GM18502 (cell line): Measurements from ENCODE around the gene HTR5A.

Source experiments
- ATAC-seq: cut with Tn5 transposase; IDR thresholded peaks from one replicate; pipeline ENCODE4 v1.9.1; 2021; ENCODE audit warnings: mild to moderate bottlenecking; ENCODE audit not compliant: unreplicated experiment, poor library complexity

Gene HTR5A

DNA sequence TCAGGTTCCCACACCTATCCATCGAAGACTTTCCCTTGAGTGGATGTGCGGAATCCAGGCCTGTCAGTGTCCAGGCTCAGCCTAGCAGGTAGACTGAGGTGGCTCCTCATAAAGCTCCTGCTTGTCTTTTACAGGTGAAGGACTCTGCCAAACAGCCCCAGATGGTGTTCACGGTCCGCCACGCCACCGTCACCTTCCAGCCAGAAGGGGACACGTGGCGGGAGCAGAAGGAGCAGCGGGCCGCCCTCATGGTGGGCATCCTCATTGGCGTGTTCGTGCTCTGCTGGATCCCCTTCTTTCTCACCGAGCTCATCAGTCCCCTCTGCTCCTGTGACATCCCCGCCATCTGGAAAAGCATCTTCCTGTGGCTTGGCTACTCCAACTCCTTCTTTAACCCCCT lies 13.9 kb downstream of the HTR5A start:
- ATAC-seq: no peak

DNA sequence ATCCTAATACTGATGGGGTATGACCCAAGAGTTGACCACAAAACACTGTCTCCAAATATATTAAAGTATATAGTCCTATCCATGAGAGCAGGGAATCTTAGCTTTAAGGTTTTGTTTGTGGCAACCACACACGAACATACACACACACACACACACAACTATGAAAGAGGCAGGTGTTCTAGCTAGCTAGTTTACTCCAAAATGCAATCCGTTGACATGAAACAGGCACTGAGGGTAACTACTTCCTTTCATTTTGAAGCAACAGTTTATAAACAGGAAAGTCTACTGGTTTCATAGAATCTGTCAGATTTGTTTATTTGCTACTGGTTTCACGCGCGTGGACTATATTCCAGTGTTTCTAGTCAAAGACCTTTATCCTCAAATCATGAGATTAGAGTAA lies 14.8 kb downstream of the HTR5A start:
- ATAC-seq: no peak

DNA sequence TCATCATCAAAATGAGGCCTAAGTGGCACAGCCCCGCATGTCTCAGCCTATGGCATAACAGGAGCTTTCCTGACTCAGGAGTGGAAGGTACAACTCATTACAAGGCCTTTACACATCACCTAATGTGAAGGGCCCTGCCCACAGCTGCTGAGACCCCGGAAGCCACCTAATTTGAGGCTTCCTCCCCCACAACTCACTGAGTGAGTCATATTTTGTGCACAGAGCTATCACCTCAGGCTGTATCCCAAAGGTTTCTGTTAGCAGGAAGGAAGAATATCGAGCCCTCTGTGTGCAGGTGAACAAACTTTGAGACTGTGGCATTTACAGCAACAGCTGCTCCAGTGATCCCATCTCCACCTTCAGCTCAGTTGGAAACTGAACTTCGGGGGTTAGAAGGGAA lies 20.6 kb downstream of the HTR5A start:
- no peak for ATAC-seq

DNA sequence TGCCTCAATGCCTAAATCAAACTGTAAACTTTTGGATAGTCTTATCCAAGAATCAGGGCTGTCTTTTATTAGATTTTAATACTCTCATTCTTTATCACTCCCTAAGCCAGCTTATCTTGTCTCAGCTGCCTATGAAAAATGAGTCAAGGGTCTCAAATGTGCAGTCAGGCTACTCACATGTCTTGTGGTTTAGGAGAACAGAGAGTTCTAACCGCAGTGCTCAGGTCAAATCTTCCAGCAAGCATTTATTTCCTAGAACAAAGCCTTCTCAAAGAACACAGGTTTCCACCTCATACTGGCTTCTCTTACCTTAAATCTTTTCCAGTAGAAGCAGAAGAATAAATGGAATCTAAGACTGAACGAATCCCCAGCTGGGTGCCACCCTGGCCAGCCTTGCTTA lies 23.5 kb downstream of the HTR5A start:
- no peak for ATAC-seq

DNA sequence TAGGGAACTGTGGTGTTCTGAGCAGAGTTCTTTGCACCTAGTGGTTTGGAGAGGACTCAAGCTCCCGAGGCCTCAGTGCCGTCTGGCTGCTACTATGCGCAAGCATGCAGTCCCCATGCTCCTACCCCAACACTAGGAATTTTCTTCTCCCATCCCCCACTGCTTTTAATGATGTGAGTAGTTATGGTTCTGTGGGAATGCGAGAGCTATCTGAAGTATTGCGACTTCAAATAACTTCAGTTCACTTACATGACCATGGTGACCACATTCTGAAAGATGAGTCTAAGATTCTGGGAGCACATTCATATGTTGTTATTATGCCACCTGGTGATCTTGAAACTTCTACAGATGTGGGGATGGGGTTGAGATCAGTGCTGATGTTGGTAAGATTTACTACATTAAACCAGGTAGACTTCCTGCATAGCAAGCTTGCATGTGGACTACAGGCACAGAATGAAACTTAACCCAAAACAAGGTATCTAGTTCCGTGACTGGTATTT lies 24.6 kb downstream of the HTR5A start:
- ATAC-seq: no peak

DNA sequence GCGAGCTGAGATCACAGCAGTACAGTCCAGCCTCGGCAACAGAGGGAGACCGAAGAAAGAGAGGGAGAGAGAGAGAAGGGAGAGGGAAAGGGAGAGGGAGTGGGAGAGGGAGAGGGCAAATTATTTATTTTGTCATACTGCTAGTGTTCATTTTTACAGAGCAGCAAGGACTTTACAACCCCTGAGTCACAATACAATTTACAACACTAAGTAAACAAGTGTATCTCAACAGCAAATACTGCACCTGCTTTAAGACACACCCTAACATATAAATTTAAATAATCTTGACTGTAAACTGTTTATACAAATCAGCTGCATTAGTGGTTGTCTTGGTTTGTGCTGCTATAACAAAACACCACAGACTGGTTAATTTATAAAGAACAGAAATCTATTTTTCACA lies 27.2 kb downstream of the HTR5A start:
- no peak for ATAC-seq

DNA sequence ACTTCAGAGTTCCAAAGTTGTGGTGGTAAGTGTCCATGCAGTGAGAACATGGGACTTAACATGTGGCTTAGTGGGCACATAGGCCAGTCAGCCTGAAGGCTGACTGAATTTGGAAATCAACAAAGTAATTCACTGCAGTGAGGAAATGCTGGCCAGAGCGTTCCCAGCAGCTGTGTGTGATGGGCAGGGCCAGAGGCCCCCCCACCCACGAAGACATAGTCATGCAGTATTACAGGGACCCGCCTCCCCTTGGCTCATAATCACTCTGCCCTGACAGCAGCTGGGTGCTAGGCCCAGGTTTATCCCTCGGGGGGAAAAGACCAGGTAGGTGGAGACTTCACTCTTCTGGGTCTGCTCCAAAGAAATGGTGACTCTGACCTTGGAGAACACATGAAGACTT lies 33.7 kb downstream of the HTR5A start:
- no peak for ATAC-seq

DNA sequence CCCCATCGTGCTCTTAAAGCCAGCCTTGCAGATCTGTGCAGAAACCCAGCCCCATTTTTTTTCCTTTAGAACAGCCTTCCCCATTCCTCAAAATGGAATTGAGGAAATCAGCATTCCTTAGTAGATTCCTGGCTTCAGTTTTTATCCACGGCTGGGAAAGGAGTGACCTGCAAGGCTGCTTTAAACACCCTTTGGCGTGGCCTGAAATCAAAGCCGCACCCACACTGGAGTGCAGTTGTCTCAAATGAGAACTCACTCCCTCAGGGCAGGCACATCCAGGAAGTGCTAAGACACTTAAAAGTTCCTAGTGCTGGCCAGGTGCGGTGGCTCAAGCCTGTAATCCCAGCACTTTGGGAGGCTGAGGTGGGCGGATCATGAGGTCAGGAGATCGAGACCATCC lies 34.8 kb downstream of the HTR5A start:
- ATAC-seq: no peak

DNA sequence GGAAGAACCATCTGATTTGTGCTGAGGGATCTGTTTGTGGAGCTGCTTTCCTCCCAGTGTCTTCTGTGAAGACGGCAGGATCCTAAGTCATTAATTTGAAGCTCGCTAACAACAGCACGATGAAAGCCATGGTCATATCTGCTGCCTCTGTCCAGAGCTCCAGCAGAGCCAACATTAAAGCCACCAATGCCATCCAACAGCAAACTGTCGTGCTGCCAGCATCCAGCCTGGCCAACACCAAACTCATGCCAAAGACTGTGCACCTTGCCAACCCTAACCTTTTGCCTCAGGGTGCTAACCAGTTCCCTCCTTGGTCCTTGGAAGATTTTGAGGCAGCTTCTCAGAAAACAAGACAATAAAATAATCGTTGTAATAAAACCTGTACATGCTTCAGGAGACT lies 36.2 kb downstream of the HTR5A start:
- no peak for ATAC-seq

DNA sequence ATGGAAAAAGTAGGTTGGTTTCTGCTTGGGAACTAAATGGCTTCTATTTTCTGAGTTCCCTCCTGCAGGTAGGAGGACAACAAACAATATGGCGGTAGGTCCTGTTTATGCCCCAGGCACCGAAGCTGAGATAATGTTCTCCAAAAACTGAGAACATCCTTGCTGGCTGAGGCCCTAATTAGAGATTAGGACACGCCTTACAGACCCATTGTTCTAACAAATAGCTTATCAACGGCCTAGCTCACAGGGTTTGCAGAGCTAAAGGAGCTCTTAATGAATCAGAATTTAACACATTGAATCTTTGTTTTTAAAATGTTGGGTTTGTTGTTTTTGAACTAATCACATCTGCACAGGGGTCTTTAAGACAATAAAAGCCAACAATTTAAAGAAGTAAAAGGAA lies 37.0 kb downstream of the HTR5A start:
- ATAC-seq: no peak

DNA sequence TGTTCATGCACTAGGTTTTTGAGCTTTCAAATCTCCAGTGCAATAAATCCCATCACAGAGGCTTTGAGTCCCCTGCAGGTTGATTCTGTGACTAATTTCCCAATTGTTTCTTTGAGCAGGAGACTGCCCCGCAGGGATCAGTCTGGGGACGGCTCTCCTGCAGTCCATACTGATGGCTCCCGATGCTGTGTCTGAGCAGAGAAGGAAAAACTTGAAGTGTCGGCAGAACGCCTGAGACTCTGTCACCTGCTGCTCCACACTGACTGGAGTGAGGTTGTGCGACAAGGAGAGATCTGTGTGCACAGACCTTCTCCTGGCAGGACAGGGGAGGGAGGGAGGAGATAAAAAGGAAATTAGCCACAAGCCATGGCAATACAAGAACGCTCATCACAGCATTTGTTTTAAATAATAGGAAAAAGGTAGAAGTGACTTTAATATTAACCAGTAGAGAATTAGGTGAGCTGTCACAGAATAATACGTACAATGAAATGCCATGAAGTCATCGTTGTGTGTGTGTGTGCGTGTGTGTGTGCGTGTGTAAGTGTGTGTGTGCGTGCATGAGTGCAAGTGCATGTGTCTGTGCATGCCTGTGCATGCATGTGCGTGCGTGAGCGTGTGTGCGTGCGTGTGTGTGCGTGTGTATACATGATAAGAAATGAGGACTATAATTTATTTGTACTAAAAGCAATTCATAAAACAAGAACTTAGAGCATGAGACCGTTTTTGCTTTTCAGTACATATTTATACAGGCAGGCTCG lies 38.2 kb downstream of the HTR5A start:
- no peak for ATAC-seq

DNA sequence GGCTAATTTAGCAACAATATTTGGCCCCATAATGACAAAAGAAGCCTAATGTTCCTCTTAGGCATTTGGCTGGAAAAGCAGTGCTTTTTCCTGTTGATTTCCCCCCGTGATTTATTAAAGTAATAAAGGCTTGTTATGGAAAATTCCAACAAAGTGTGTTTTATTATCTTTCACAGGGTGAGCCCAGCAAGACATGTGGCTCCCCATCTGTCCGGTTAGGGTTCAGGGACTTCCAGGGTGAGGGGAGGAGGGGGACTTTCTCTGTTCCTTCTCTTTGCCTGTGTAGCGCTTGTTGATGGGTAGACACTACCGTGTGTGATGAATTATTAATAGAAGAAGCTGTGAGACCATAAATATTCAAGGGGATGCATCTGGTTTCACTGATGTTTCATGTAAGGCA lies 39.0 kb downstream of the HTR5A start:
- ATAC-seq: no peak

DNA sequence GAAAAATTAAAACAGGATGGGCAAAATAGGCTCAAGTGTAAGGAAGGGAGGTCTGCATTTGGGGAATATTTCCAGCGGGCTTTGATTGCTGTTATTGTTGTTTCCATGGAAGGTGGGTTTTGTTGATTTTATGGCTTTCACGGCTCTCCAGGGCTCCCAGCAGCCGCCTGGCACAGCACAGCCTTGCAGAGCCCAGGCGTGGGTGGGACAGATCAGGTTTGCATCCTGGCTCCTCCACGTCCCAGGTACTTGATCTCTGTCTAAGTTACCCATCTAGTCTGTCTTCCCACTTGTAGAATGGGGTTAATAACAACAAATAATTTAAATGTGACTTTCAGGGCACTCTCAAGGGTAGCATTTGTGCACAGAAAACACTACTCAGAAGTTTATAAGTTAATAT lies 45.2 kb downstream of the HTR5A start:
- no peak for ATAC-seq

DNA sequence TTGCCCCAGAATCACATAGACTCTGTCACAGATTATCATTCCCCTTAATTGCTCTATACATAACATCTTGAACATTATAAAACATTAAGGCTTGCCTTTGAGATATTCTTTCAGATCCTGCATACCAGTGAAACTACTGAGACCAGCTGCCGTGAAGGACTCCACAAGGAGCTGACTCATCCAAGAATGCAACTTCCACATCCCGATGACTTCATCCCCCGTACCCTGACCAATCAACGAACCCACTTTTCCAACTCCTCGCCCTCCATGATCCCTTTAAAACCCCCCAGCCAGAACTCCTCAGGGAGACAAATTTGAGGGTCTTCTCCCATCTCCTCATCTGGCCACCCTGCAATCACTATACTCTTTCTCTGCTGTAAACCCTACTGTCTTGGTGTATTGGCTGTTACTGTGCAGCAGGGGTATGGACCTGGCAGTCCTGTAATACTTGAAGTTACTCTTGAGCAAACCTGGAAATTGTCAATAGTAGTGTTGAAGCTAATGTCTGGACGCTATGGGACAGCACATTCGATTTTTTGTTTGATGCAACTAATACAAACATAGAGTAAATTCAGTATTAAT lies 49.8 kb downstream of the HTR5A start:
- no peak for ATAC-seq

DNA sequence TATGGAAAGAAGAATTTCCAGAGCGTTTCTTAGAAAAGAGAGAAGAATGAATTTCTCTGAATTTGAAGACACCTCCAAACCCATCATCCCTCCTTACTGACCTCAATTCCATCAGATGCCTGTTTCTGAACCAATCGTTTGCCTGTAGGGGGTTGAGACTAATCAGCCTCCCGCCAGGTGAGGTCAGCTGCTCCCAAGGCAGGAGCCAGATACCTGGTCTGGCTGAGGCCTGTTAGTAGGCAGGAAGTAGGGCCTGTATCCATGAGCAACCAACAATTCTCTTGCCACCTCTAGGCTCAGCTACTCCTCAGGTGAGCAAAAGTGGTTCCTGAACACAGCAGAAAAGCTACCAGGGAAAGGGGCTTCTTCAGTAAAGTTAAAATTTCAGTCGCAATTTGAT lies 50.3 kb downstream of the HTR5A start:
- no peak for ATAC-seq

DNA sequence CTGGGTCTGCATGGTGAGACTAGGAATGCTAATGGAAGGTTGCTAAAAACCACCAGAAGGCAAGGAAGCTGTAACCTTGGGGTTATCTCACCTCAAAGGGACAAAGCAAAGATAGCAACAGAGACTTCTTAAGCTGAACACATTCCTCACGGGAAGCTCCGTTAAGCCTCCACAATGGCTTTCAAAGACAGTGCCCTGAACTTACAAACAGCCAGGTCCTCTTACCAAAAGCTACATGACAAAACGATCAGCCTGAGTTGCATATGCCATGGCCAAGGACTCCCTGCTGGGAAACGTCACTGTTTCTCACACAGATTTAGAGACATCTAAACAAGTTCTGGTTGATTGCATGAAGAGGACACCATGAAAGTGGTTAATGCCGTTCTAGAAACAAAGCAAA lies 52.7 kb downstream of the HTR5A start:
- no peak for ATAC-seq

DNA sequence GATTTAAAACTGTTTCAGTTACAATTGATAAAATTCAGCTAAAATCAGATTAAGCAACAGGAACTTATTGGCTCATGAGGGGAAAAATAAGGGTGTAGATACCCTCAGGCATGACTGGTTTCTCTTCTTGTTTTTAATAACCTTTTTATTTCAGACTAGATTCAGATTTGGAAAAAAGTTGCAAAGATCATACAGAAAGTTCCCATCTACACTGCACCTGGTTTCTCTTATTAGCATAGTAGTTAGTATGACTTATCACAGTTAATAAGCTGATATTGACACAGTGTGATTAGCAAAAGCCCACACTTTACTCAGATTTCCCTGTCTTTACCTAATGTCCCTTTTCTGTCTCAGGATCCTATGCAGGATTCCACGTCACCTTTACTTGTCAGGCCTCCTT lies 53.3 kb downstream of the HTR5A start:
- ATAC-seq: no peak

DNA sequence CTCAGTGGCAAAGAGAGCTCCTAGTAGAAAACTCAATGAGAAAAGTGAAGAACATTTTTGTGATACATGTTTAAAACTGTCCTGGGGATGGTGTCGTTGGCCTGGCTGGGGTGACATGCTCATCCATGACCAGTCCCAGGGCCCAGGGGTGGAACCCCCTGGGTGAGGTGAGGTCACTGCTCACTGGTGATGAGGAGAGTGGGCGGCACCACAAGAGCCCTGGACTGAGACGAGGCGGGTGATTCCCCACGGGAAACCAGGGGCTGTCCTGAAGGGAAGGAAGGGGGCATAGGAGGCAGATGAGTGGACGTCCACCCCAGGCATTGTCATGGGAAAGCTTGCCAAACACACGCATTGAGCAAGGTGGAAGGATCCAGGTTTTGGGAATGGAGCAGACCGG lies 54.6 kb downstream of the HTR5A start:
- ATAC-seq: no peak

DNA sequence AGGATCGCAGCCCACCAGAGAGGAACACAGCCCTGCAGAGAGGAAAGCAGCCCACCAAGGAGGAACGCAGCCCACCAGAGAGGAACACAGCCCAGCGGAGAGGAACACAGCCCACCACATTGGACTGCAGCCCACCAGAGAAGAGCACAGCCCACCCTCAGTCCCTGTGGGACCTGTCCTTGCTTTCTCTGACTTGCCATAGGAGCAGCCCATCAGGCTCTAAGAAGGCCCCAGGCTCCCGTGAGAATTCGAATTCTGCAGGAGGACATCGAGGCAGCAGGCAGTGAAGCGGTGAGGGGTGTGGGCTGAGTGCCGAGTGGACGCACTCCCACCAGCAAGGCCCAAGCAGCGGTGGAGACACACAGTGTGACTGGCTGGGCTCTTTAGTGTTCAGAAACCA lies 59.1 kb downstream of the HTR5A start:
- ATAC-seq: no peak

DNA sequence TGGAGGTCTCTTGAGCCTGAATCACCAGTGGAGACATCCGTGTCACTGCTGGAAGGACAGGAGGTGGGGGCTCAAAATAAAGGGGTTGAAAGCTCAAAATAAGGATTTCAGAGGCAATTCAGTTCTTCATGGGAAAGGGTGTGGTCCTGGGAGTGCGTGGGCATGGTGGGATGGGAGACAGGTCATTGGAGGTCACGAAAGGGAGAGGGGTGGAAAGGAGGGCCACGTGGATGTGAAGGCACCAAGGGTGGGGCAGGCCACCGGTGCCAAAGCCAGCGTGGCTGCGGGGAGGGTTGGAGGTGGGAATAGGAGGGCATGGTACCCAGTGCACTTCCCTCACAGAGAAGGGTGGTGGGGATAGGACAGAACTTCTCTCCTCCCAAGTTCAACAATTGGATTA lies 59.7 kb downstream of the HTR5A start:
- ATAC-seq: no peak

DNA sequence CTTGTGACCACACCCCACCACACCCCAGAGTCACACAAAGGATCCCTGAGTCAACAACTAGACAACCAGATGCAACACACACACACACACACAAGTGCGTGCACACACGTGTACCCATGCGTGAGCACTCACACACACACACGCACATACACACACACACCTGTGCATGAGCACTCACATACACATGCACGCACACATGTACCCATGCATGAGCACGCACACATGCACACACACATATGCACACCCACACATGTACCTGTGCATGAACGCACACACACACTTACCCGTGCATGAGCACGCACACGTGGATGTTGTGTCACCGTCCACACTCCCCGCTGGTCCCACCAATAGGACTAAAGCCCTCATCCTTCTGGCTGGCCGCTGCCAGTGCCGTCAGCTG lies 60.4 kb downstream of the HTR5A start:
- ATAC-seq: no peak

DNA sequence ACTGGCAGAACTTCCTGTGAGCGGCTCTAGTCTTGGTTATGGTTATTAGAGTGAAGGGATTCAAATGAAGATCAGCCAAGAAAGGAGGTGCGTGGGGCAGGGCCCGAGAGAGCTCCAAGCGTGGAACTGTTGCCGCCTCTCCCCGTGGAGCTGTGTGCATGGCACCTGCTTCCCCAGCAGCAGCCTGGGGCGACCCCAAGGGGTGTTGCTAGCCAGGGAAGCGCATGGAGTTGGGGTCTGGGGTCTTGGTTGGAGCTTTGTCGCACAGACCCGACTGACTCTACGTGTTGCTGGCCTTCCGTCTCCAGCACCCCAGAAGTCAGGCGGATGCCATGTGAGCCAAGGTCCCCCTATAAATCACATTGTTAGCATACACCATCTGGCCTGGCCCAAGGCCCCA lies 61.0 kb downstream of the HTR5A start:
- no peak for ATAC-seq
